Measurements from ENCODE around the gene SAMD4B. TPM values are rescaled to one million over a fixed set of nuclear protein-coding genes. Genes with fewer than 3 reads are reported as not detected.

The SAMD4B gene
- total RNA-seq, 1 experiment from 2014 or later, result 163 TPM

DNA sequence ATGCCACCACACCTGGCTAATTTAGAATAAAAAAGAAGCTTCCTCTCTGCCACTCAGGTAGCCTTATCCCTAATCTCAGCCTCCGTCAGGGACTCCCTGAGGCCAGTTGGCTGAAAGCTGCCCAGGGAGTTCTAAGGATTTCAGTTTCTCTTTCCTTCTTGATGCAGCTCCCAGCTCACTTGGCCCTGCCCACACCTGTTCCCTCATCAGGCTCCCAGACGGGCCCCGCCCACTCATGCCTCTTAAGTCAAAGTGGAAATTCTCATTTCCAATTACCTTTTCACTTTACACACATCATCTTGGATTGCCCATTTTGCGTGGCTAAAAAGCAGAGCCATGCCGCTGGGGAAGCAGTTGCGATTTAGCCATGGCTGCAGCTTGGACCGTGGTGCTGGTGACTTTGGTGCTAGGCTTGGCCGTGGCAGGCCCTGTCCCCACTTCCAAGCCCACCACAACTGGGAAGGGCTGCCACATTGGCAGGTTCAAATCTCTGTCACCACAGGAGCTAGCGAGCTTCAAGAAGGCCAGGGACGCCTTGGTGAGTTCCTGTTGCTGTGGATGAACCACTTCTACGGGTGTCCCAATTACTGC lies 46.1 kb upstream of the SAMD4B start, which contains the start of gene IFNL1:
Gene IFNL1 (plus strand): TSS at position 353 of the 591 bp plus-strand sequence. CDS start 15 bp downstream, at position 368.
- CTCF ChIA-PET, result interaction anchor here (0.6 kb wide), 2 partner anchors 16 to 51 kb away, joined by 3 read pairs; no protein-coding TSS in a partner anchor
- H3K79me2 ChIP-seq (ENCODE audit: low read depth), result no peaks in the 10 kb centered on the region
- TF ChIP-seq, protein P1, sequence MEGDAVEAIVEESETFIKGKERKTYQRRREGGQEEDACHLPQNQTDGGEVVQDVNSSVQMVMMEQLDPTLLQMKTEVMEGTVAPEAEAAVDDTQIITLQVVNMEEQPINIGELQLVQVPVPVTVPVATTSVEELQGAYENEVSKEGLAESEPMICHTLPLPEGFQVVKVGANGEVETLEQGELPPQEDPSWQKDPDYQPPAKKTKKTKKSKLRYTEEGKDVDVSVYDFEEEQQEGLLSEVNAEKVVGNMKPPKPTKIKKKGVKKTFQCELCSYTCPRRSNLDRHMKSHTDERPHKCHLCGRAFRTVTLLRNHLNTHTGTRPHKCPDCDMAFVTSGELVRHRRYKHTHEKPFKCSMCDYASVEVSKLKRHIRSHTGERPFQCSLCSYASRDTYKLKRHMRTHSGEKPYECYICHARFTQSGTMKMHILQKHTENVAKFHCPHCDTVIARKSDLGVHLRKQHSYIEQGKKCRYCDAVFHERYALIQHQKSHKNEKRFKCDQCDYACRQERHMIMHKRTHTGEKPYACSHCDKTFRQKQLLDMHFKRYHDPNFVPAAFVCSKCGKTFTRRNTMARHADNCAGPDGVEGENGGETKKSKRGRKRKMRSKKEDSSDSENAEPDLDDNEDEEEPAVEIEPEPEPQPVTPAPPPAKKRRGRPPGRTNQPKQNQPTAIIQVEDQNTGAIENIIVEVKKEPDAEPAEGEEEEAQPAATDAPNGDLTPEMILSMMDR (conservative IDR thresholded peaks at IDR 0.05), result no peak
- TF ChIP-seq EZH2 (IDR thresholded peaks at IDR 0.05; ENCODE audit: low read depth), result no peak
- no peak within 1 kb of the TSS for H2AFZ ChIP-seq
- H4K20me1 ChIP-seq (ENCODE audit: insufficient read depth), result no peaks in the 10 kb centered on the region
- no peak within 1 kb of the TSS for H3K4me3 ChIP-seq
- no peaks in the 10 kb centered on the region for H3K27me3 ChIP-seq (ENCODE audit: insufficient read depth, low read depth)
- no TSS peak for BruUV-seq (replicated peaks)
- POLR2A ChIA-PET (ENCODE audit: unreplicated experiment), result interaction anchor here (0.6 kb wide), 1 partner anchor 14 kb away, joined by 3 read pairs; no protein-coding TSS in a partner anchor
- no peaks in the 10 kb centered on the region for H3K9me2 ChIP-seq (ENCODE audit: insufficient read depth)
- no peak within 1 kb of the TSS for H3K4me2 ChIP-seq
- peak; percentile 36 to 47 for DNase-seq
- intact Hi-C loops (cut with micrococcal nuclease; ENCODE audit: unreplicated experiment), result no loop called here
- no peaks in the 10 kb centered on the region for H3K9me3 ChIP-seq (ENCODE audit: insufficient read depth, low read depth)
- H3K36me3 ChIP-seq (ENCODE audit: low read depth), result no peaks in the 10 kb centered on the region
- no peak within 1 kb of the TSS for H3K27ac ChIP-seq
- H3F3A ChIP-seq (ENCODE audit: insufficient read depth, low read depth), result peaks cover 7% of the 10 kb centered on the region; the same call in 1 of the 2 replicates
- H3K4me1 ChIP-seq (replicated peaks; ENCODE audit: insufficient read depth), result peaks cover 12% of the 10 kb centered on the region

DNA sequence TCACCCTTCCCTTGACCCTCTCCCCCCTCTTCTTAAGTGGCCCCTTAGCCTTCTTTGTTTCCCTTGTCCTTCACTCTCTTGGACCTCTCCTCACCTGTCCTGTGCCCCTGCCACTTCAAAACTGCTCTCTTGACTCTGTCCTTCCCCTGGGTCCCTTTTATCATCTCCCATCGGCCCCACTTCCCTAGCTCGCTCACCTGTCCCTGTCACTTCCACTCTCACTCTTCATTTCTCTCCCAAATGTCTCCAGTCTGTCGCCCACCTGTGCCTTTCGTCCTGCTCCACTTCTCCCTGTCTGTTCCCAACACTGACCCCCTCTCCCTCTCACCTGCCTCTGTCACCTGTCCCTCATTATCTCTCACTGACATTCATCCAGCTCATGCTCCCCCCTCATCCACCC lies 45.3 kb upstream of the SAMD4B start:
- Histone ChIP-seq H3K36me3 (ENCODE audit: low read depth) (no peaks in the 10 kb centered on the region), H3K4me2 (no peak overlapping the region), H3K27me3 (ENCODE audit: insufficient read depth, low read depth) (no peaks in the 10 kb centered on the region), H2AFZ (no peak overlapping the region), H3K4me3 (no peak overlapping the region), H3K79me2 (ENCODE audit: low read depth) (no peaks in the 10 kb centered on the region), H3K9me3 (ENCODE audit: insufficient read depth, low read depth) (no peaks in the 10 kb centered on the region), H3K27ac (no peak overlapping the region), H3F3A (ENCODE audit: insufficient read depth, low read depth) (peaks cover 7% of the 10 kb centered on the region; the same call in 1 of the 2 replicates), H3K9me2 (ENCODE audit: insufficient read depth) (no peaks in the 10 kb centered on the region), H4K20me1 (ENCODE audit: insufficient read depth) (no peaks in the 10 kb centered on the region), H3K4me1 (replicated peaks; ENCODE audit: insufficient read depth) (peaks cover 12% of the 10 kb centered on the region)
- ChIA-PET CTCF (interaction anchor here (0.6 to 0.7 kb wide), 2 partner anchors 27 to 113 kb away, joined by 3 to 5 read pairs; no protein-coding TSS in a partner anchor), POLR2A (ENCODE audit: unreplicated experiment) (interaction anchor here (0.6 kb wide), 1 partner anchor 13 kb away, joined by 3 read pairs; no protein-coding TSS in a partner anchor)
- BruUV-seq (replicated peaks), result no TSS peak
- no peak for TF ChIP-seq EZH2 (IDR thresholded peaks at IDR 0.05; ENCODE audit: low read depth)
- TF ChIP-seq, protein P1 (conservative IDR thresholded peaks at IDR 0.05), result no peak
- DNase-seq, result no peak
- intact Hi-C loops (cut with micrococcal nuclease; ENCODE audit: unreplicated experiment), result no loop called here

DNA sequence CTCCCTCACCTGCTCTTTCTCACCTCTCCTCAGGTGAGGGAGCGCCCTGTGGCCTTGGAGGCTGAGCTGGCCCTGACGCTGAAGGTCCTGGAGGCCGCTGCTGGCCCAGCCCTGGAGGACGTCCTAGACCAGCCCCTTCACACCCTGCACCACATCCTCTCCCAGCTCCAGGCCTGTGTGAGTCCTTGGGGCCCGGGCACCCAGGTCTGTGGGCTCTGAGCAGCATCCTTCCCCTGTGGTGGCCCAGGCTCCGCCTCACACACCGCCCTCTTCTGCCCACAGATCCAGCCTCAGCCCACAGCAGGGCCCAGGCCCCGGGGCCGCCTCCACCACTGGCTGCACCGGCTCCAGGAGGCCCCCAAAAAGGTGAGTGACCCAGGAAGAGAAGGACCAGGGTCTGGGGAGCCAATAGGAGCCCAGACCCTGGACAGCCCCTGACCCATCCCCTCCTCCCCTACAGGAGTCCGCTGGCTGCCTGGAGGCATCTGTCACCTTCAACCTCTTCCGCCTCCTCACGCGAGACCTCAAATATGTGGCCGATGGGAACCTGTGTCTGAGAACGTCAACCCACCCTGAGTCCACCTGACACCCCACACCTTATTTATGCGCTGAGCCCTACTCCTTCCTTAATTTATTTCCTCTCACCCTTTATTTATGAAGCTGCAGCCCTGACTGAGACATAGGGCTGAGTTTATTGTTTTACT lies 44.1 kb upstream of the SAMD4B start:
- intact Hi-C loops (cut with micrococcal nuclease; ENCODE audit: unreplicated experiment), result no loop called here
- Histone ChIP-seq H3K27ac (no peak overlapping the region), H3F3A (ENCODE audit: insufficient read depth, low read depth) (peaks cover 7% of the 10 kb centered on the region; the same call in 1 of the 2 replicates), H3K4me1 (replicated peaks; ENCODE audit: insufficient read depth) (peaks cover 2% of the 10 kb centered on the region), H4K20me1 (ENCODE audit: insufficient read depth) (no peaks in the 10 kb centered on the region), H3K79me2 (ENCODE audit: low read depth) (no peaks in the 10 kb centered on the region), H3K4me2 (no peak overlapping the region), H3K36me3 (ENCODE audit: low read depth) (no peaks in the 10 kb centered on the region), H3K27me3 (ENCODE audit: insufficient read depth, low read depth) (no peaks in the 10 kb centered on the region), H2AFZ (no peak overlapping the region), H3K9me3 (ENCODE audit: insufficient read depth, low read depth) (no peaks in the 10 kb centered on the region), H3K9me2 (ENCODE audit: insufficient read depth) (no peaks in the 10 kb centered on the region), H3K4me3 (no peak overlapping the region)
- TF ChIP-seq EZH2 (IDR thresholded peaks at IDR 0.05; ENCODE audit: low read depth), result no peak
- TF ChIP-seq, protein P1 (conservative IDR thresholded peaks at IDR 0.05), result no peak
- ChIA-PET CTCF (no interaction called here), POLR2A (ENCODE audit: unreplicated experiment) (no interaction called here)
- no peak for DNase-seq
- no TSS peak for BruUV-seq (replicated peaks)
